ENCODE data around the gene EFS.

DNA sequence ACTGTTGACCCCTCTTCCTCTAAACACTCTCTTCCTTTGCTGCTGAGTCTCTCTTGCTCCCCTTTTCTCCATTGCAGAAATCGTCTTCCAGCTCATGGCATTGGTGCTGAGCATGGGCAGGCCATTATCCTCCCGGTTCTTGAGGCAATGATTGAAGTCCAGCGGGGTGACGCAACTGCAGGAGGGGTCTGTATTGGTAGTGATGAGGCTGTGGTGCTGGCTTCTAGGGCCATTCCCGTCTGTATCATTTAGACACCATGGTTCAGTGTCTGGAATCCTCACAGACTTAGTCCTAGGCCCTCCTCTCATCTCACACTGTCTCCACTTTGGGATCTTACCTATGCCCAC is 11.6 kb downstream of the EFS start:
- no peak for TF ChIP-seq POLR2A (IDR thresholded peaks at IDR 0.05)
- TF ChIP-seq, protein P1, sequence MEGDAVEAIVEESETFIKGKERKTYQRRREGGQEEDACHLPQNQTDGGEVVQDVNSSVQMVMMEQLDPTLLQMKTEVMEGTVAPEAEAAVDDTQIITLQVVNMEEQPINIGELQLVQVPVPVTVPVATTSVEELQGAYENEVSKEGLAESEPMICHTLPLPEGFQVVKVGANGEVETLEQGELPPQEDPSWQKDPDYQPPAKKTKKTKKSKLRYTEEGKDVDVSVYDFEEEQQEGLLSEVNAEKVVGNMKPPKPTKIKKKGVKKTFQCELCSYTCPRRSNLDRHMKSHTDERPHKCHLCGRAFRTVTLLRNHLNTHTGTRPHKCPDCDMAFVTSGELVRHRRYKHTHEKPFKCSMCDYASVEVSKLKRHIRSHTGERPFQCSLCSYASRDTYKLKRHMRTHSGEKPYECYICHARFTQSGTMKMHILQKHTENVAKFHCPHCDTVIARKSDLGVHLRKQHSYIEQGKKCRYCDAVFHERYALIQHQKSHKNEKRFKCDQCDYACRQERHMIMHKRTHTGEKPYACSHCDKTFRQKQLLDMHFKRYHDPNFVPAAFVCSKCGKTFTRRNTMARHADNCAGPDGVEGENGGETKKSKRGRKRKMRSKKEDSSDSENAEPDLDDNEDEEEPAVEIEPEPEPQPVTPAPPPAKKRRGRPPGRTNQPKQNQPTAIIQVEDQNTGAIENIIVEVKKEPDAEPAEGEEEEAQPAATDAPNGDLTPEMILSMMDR (IDR thresholded peaks at IDR 0.05) = no peak

Data from thyroid gland (tissue), 4 donors.